Measurements from ENCODE around the gene ARHGAP15. TPM values are rescaled to one million over a fixed set of nuclear protein-coding genes. Genes with fewer than 3 reads are reported as not detected.

The ARHGAP15 gene
- total and polyA plus RNA-seq, 9 donors = 1.5 to 10.0 (median 2.6) TPM

DNA sequence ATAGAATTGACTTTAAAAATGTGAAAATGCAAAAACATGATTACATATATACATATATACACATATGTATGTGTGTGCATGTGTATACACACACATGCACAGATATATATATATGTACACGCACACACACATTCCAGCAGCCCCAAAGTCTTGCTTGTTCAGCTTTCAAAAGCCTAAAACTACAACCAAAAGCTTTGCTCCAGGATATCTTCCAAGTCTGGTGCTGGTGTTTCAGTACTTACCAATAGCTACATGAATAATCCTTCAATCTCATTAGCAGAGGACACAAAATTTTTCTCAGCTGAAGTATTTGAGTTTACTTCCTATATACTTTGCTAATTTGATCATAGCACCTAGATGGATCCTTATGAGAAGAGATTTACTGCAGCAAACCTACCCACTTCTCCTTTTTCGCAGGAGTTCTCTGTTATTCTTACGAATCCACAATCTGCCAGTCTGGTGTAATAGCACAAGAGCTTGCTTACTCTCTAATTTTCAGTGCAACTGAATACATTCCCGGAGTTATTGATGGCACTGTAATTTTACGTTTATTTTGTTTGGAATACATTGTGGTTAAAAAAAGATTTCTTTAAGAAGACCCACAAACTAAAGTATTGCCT, 553.3 kb downstream of the ARHGAP15 start:
- intact Hi-C loops (cut with DNase I) = no loop called here
- 92 to 94% (median 93%) methylated on average over 5 of the region's 5 CpGs for whole genome bisulfite sequencing, 3 donors

DNA sequence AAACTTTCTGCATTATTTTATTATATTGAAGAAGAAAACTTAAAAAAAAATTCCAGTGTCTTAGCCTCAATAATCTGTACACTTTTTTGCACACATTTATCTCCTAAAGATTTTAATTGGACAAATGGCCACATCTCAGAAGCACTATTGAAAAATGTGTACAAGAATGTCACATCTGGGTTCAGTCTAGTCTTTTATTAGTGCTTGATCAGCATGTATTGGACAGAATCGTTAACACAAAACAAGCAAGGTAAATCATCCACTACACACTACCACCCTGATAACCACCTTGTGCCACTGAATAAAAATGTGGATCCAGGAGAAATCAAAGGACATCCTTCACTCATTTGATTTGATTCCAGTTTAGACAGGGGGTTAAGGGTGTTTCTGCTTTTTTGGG, 554.8 kb downstream of the ARHGAP15 start:
- H3K36me3 ChIP-seq = no peaks in the 10 kb centered on the region
- no peaks in the 10 kb centered on the region for H3K27me3 ChIP-seq
- intact Hi-C loops (cut with DNase I) = no loop called here
- H3K4me1 ChIP-seq (ENCODE audit: insufficient read depth) = no peaks in the 10 kb centered on the region
- H3K9me3 ChIP-seq = no peaks in the 10 kb centered on the region
- no peak for DNase-seq
- H3K4me3 ChIP-seq = no peak overlapping the region
- no peak for TF ChIP-seq EP300 (IDR thresholded peaks at IDR 0.05)
- no peak for TF ChIP-seq POLR2A (IDR thresholded peaks at IDR 0.05)
- TF ChIP-seq, protein P1, sequence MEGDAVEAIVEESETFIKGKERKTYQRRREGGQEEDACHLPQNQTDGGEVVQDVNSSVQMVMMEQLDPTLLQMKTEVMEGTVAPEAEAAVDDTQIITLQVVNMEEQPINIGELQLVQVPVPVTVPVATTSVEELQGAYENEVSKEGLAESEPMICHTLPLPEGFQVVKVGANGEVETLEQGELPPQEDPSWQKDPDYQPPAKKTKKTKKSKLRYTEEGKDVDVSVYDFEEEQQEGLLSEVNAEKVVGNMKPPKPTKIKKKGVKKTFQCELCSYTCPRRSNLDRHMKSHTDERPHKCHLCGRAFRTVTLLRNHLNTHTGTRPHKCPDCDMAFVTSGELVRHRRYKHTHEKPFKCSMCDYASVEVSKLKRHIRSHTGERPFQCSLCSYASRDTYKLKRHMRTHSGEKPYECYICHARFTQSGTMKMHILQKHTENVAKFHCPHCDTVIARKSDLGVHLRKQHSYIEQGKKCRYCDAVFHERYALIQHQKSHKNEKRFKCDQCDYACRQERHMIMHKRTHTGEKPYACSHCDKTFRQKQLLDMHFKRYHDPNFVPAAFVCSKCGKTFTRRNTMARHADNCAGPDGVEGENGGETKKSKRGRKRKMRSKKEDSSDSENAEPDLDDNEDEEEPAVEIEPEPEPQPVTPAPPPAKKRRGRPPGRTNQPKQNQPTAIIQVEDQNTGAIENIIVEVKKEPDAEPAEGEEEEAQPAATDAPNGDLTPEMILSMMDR (IDR thresholded peaks at IDR 0.05) = no peak
- no peak overlapping the region for H3K27ac ChIP-seq
- WGBS, 3 donors = 79 to 84% (median 84%) methylated on average over 1 of the region's 1 CpG

More for the DNA sequence above, 553.3 kb downstream of the ARHGAP15 start:
- H3K27me3 ChIP-seq = no peaks in the 10 kb centered on the region
- no peaks in the 10 kb centered on the region for H3K36me3 ChIP-seq
- H3K4me1 ChIP-seq (ENCODE audit: insufficient read depth) = no peaks in the 10 kb centered on the region
- no peak overlapping the region for H3K4me3 ChIP-seq
- TF ChIP-seq, protein P1 (IDR thresholded peaks at IDR 0.05) = no peak
- TF ChIP-seq EP300 (IDR thresholded peaks at IDR 0.05) = no peak
- no peak for TF ChIP-seq POLR2A (IDR thresholded peaks at IDR 0.05)
- H3K9me3 ChIP-seq = no peaks in the 10 kb centered on the region
- no peak overlapping the region for H3K27ac ChIP-seq
- no peak for DNase-seq

DNA sequence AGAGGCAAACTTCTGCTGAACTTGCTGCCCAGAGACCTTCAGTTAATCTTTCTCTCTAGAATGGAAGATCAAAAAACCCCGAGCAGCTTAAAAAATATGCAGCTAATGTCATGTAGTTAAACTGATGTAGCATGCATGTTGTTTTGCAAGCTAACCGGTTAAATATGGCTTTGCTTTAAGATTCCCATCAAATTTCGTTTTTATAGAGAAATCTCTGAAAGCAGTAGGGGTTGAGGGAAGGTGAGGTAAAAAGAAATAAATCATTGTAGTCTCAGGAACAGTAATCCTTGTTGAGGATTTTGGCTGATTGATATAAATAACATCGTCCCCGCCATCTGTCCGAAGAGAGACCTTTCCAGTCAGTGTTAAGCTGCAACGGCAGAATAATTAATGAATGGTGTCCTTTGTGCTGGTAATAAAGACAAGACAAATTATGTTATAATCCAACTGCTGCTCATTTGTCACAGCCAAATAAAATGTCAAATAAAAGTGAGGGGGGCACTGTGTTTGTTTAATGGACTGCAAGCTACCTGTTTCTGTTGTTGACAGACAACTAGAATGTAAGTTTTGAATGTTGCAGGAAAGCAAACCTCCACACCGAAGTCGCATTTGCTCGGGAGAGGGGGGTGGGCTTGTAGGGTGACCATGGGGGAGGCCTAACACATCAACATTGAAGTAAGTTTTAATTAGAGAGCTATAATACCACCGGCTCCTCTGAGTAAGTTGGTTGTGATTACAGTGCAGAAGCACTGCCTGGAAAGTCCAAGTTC, 555.5 kb downstream of the ARHGAP15 start:
- DNase-seq = no peak
- TF ChIP-seq EP300 (IDR thresholded peaks at IDR 0.05) = no peak
- TF ChIP-seq POLR2A (IDR thresholded peaks at IDR 0.05) = no peak
- TF ChIP-seq, protein P1 (IDR thresholded peaks at IDR 0.05) = no peak
- Histone ChIP-seq H3K4me3 (no peak overlapping the region), H3K4me1 (ENCODE audit: insufficient read depth) (no peaks in the 10 kb centered on the region), H3K27ac (no peak overlapping the region), H3K9me3 (no peaks in the 10 kb centered on the region), H3K36me3 (no peaks in the 10 kb centered on the region), H3K27me3 (no peaks in the 10 kb centered on the region)
- WGBS, 3 donors = 86 to 90% (median 89%) methylated on average over 11 of the region's 11 CpGs
- intact Hi-C loops (cut with DNase I) = no loop called here

DNA sequence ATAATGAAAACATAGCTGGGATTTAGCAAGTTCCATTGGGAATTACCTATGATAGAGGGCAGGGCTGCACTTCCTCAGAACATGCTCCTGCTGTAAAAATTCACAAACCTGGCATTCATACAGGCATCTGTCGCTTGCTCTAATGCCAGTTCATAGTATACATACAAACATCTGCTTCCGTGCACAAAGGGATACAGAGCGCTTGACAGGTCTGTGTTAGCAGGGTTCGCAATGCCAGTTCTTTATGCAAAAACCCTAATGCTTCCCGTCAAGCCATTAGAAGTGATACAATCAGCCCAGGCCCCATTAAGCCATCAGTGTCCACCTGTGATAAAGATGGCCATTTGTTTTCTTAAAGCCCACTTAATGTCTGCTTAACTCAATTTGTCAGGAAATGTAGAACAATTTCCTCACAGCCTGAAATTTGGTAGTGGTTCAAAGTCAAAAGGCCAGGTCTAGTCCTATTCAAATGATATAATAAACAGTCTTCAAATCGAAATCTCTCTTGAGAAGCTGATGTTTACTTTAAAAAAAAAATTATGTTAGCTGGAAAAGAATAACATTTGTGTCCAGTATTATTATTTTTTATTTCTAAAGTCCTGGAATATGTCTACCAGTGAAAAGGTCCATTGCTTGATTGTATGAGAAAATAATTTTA, 556.3 kb downstream of the ARHGAP15 start:
- no peak overlapping the region for H3K27ac ChIP-seq
- no peaks in the 10 kb centered on the region for H3K27me3 ChIP-seq
- intact Hi-C loops (cut with DNase I) = no loop called here
- no peak for TF ChIP-seq EP300 (IDR thresholded peaks at IDR 0.05)
- TF ChIP-seq POLR2A (IDR thresholded peaks at IDR 0.05) = no peak
- TF ChIP-seq, protein P1 (IDR thresholded peaks at IDR 0.05) = no peak
- no peak overlapping the region for H3K4me3 ChIP-seq
- WGBS, 3 donors = 85 to 88% (median 87%) methylated on average over 6 of the region's 6 CpGs
- H3K36me3 ChIP-seq = no peaks in the 10 kb centered on the region
- H3K4me1 ChIP-seq (ENCODE audit: insufficient read depth) = no peaks in the 10 kb centered on the region
- DNase-seq = no peak
- no peaks in the 10 kb centered on the region for H3K9me3 ChIP-seq
